H1 (cell line): ENCODE data around the gene USP17L12.
"Not testable (repeated sequence)": the region's sequence is repeated elsewhere in the genome, so short reads cannot be mapped to it uniquely, and the experiment has no call there.

Source experiments
- BRCA1 ChIP-seq: IDR thresholded peaks from 2 replicates; pipeline ENCODE4 v1.6.1; 2012; ENCODE audit warnings: low read depth, low read length, improper control_type of control experiment
- CREB1 ChIP-seq: IDR thresholded peaks from 2 replicates; pipeline ENCODE4 v1.6.1; 2012; ENCODE audit warnings: inconsistent platforms
- EGR1 ChIP-seq: IDR thresholded peaks from 2 replicates; pipeline ENCODE4 v1.6.1; 2011; ENCODE audit warnings: low read depth, low read length, borderline replicate concordance
- EZH2 ChIP-seq: fragments of 200-600 bp; sonication (generic); IDR thresholded peaks from 2 replicates; pipeline ENCODE4 v1.7.1; 2012; ENCODE audit warnings: low read depth, mild to moderate bottlenecking, moderate library complexity, low read length, inconsistent platforms; ENCODE audit not compliant: severe bottlenecking
- JUND ChIP-seq: IDR thresholded peaks from 2 replicates; pipeline ENCODE4 v1.6.1; 2011; ENCODE audit warnings: mild to moderate bottlenecking, improper control_type of control experiment, low read length
- POLR2A ChIP-seq, 2 experiments: IDR thresholded peaks; 1 replicate in 1 of 2; 2 replicates in 1 of 2; pipeline ENCODE4 v1.6.1; 2011; ENCODE audit warnings: low read depth in 2 of 2, low read length in 2 of 2, mild to moderate bottlenecking in 2 of 2; ENCODE audit errors: control extremely low read depth in 1 of 2
- POLR2AphosphoS5 ChIP-seq: IDR thresholded peaks from 2 replicates; pipeline ENCODE4 v1.6.1; 2011; ENCODE audit warnings: low read depth, low read length
- RAD21 ChIP-seq, 2 experiments: IDR thresholded peaks in 1 of 2; conservative IDR thresholded peaks in 1 of 2; 2 replicates each; pipeline ENCODE4 v1.6.1; 2011; ENCODE audit warnings: low read depth in 2 of 2, low read length in 2 of 2, improper control_type of control experiment in 1 of 2, inconsistent platforms in 1 of 2, mild to moderate bottlenecking in 1 of 2, moderate library complexity in 1 of 2
- RNF2 ChIP-seq: fragments of 200-900, 300-1000 bp; sonication (generic); IDR thresholded peaks from 2 replicates; pipeline ENCODE4 v1.7.1; 2016; ENCODE audit warnings: borderline replicate concordance, low read depth, mild to moderate bottlenecking, antibody characterized with exemption, low read length; ENCODE audit not compliant: poor library complexity, severe bottlenecking; ENCODE audit errors: missing control alignments
- SP1 ChIP-seq: IDR thresholded peaks from 2 replicates; pipeline ENCODE4 v1.6.1; 2011; ENCODE audit warnings: low read depth, low read length
- TF ChIP-seq, protein P1 (sequence below), 3 experiments: IDR thresholded peaks; 1 replicate in 2 of 3; 2 replicates in 1 of 3; pipeline versions ENCODE4 v1.5.1 to v1.6.1; 2011; ENCODE audit warnings: low read length in 3 of 3, mild to moderate bottlenecking in 3 of 3, inconsistent platforms in 2 of 3, low read depth in 1 of 3, moderate library complexity in 1 of 3; ENCODE audit not compliant: insufficient read depth in 1 of 3; ENCODE audit errors: control extremely low read depth in 1 of 3
- TF ChIP-seq, protein P2 (sequence below): IDR thresholded peaks from 2 replicates; pipeline ENCODE4 v1.6.1; 2012; ENCODE audit warnings: inconsistent platforms
- TF ChIP-seq, protein P3 (sequence below): IDR thresholded peaks from 2 replicates; pipeline ENCODE4 v1.6.1; 2012; ENCODE audit warnings: low read length, inconsistent platforms

DNA sequence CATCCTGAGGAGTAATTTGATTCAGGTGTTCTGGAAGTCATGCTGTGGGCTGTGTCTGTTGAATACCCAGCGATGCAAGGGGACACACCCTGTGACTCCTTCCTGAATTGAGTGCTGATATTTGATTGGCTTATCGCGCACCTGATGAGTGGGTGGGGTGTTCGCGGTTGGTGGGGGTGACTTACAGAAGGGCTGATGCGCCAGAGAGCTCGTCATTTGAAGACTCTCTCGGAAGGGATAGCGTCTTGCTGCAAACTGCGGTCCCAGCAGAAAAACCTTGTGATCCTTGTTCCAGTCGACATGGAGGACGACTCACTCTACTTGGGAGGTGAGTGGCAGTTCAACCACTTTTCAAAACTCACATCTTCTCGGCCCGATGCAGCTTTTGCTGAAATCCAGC lies 4.8 kb upstream of the USP17L12 start, which contains the start of gene USP17L11:
- TF ChIP-seq CREB1; POLR2A (IDR thresholded peaks at IDR 0.05; ENCODE audit: control extremely low read depth in 1 of 2, low read depth in 2 of 2, low read length in 2 of 2); EZH2; EGR1; RNF2; RAD21 (IDR thresholded peaks at IDR 0.05 in 1 of 2, conservative IDR thresholded peaks at IDR 0.05 in 1 of 2; ENCODE audit: low read depth in 2 of 2, low read length in 2 of 2); SP1; POLR2AphosphoS5; BRCA1; JUND: not testable (repeated sequence)
- TF ChIP-seq, protein P1, sequence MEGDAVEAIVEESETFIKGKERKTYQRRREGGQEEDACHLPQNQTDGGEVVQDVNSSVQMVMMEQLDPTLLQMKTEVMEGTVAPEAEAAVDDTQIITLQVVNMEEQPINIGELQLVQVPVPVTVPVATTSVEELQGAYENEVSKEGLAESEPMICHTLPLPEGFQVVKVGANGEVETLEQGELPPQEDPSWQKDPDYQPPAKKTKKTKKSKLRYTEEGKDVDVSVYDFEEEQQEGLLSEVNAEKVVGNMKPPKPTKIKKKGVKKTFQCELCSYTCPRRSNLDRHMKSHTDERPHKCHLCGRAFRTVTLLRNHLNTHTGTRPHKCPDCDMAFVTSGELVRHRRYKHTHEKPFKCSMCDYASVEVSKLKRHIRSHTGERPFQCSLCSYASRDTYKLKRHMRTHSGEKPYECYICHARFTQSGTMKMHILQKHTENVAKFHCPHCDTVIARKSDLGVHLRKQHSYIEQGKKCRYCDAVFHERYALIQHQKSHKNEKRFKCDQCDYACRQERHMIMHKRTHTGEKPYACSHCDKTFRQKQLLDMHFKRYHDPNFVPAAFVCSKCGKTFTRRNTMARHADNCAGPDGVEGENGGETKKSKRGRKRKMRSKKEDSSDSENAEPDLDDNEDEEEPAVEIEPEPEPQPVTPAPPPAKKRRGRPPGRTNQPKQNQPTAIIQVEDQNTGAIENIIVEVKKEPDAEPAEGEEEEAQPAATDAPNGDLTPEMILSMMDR (IDR thresholded peaks at IDR 0.05; ENCODE audit: control extremely low read depth in 1 of 3, insufficient read depth in 1 of 3, low read depth in 1 of 3, low read length in 3 of 3), result not testable (repeated sequence)
- TF ChIP-seq, protein P2, sequence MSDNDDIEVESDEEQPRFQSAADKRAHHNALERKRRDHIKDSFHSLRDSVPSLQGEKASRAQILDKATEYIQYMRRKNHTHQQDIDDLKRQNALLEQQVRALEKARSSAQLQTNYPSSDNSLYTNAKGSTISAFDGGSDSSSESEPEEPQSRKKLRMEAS, result not testable (repeated sequence)
- TF ChIP-seq, protein P3, sequence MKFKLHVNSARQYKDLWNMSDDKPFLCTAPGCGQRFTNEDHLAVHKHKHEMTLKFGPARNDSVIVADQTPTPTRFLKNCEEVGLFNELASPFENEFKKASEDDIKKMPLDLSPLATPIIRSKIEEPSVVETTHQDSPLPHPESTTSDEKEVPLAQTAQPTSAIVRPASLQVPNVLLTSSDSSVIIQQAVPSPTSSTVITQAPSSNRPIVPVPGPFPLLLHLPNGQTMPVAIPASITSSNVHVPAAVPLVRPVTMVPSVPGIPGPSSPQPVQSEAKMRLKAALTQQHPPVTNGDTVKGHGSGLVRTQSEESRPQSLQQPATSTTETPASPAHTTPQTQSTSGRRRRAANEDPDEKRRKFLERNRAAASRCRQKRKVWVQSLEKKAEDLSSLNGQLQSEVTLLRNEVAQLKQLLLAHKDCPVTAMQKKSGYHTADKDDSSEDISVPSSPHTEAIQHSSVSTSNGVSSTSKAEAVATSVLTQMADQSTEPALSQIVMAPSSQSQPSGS, result not testable (repeated sequence)
